Activated naive CD8-positive, alpha-beta T cell treated with anti-CD3 and anti-CD28 coated beads for 36 hours (primary cell): ENCODE data around the gene KBTBD2. TPM values are rescaled to one million over a fixed set of nuclear protein-coding genes. Genes with fewer than 3 reads are reported as not detected.
"Not testable (repeated sequence)": the region's sequence is repeated elsewhere in the genome, so short reads cannot be mapped to it uniquely, and the experiment has no call there.

Experiments
- DNase-seq: peaks from one replicate; pipeline ENCODE4 v3.0.0; 2021
- H3K27ac Mint-ChIP-seq: one replicate; pipeline ENCODE4 v1.8.0; 2022; ENCODE audit warnings: mild to moderate bottlenecking, moderate library complexity, mixed read lengths
- H3K27me3 Mint-ChIP-seq: one replicate; pipeline ENCODE4 v1.8.0; 2022; ENCODE audit warnings: mild to moderate bottlenecking, mixed read lengths
- H3K36me3 Mint-ChIP-seq: one replicate; pipeline ENCODE4 v1.8.0; 2021; ENCODE audit warnings: mild to moderate bottlenecking, mixed read lengths
- H3K4me1 Mint-ChIP-seq: one replicate; pipeline ENCODE4 v1.8.0; 2021; ENCODE audit warnings: mixed read lengths
- H3K4me3 Mint-ChIP-seq: one replicate; pipeline ENCODE4 v1.8.0; 2022; ENCODE audit warnings: mild to moderate bottlenecking, moderate library complexity, mixed read lengths
- H3K9me3 Mint-ChIP-seq: one replicate; pipeline ENCODE4 v1.8.0; 2022; ENCODE audit warnings: mixed read lengths
- total RNA-seq, 2 experiments: library from RNA; stranded (reverse); gene quantifications; one replicate each; pipeline ENCODE4 v1.2.3, GENCODE V29; 2021

Gene KBTBD2
- total RNA-seq, 2 experiments from 2014 or later = 20.9 to 22.7 TPM

DNA sequence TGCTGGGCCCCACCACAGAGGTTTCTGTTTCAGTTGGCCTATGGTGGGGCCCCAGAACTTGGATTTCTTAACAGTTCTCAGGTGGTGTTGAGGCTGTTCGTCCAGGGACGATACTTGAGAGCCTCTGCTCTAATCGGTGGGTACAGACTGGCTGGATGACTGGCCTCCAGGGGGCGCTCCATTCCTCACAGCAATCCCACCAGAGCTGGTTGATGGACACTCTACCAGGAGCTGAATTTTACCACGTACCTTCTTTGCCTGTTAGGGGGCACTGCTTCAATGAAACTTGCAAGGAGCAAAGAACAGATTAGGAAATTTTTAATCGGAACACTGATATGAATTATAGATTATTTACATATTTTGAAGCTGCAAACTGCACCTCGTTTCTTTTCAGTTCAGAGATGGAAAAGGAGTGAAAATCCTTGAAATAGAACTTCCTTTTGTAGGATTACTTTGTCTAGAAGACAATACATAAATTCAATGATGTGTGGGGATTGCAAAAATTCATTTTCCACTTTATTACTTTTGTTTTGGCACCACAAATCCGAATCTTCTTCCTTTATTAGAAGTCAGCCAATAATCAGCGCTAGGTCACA, 44.8 kb downstream of the KBTBD2 start:
- Mint-ChIP-seq H3K27ac (no peak overlapping the region), H3K36me3 (no peaks in the 10 kb centered on the region), H3K4me3 (peak overlapping the region; percentile 20), H3K4me1 (peaks cover 8% of the 10 kb centered on the region), H3K9me3 (no peaks in the 10 kb centered on the region), H3K27me3 (peaks cover 9% of the 10 kb centered on the region)
- peak; percentile 84 for DNase-seq

DNA sequence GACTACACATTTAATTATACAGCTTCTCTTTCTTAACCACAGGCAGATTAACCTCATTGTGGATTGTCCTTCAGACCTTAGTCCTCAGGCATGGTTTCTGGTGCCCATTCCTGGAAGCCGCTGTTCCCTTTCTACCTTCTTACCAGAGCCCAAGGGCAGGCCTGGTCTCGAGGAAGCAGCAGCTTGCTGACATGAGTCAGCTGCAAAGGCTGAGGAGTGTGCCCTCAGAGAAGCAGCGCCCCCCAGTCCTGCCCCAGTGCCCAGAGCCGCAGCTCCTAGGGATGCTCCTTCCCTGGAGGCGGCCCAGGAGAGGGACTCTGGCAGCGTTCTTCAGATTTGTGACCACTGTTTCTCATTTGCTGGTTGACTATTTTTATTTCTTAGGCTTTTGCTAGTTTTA, 46.8 kb downstream of the KBTBD2 start:
- H3K36me3 Mint-ChIP-seq, H3K27ac Mint-ChIP-seq, H3K9me3 Mint-ChIP-seq, H3K27me3 Mint-ChIP-seq, H3K4me1 Mint-ChIP-seq, H3K4me3 Mint-ChIP-seq, DNase-seq: not testable (repeated sequence)

- not testable (repeated sequence) for H3K9me3 Mint-ChIP-seq, H3K4me3 Mint-ChIP-seq
Measured at GRCh38 chr7:32843763-32844162, 47.8 kb downstream of the KBTBD2 start.

GRCh38 chr7:32839846-32840245, 51.7 kb downstream of the KBTBD2 start:
- DNase-seq, H3K27ac Mint-ChIP-seq, H3K36me3 Mint-ChIP-seq, H3K27me3 Mint-ChIP-seq, H3K4me1 Mint-ChIP-seq, H3K4me3 Mint-ChIP-seq, H3K9me3 Mint-ChIP-seq: not testable (repeated sequence)

More at GRCh38 chr7:32843763-32844162, 47.8 kb downstream of the KBTBD2 start:
- not testable (repeated sequence) for H3K27ac Mint-ChIP-seq, H3K36me3 Mint-ChIP-seq, H3K4me1 Mint-ChIP-seq, H3K27me3 Mint-ChIP-seq, DNase-seq

- not testable (repeated sequence) for H3K4me3 Mint-ChIP-seq, DNase-seq, H3K4me1 Mint-ChIP-seq, H3K36me3 Mint-ChIP-seq, H3K27ac Mint-ChIP-seq, H3K9me3 Mint-ChIP-seq
- H3K27me3 Mint-ChIP-seq = peaks cover 13% of the 10 kb centered on the region
Measured at GRCh38 chr7:32828996-32829752, 62.4 kb downstream of the KBTBD2 start.

Other genes with a start within 250 kb of the KBTBD2 start
- under 1 TPM in 1 of 2 experiments, not detected in 1; 0.14 TPM for gene FKBP9, start 65.7 kb upstream of the KBTBD2 start, total RNA-seq
- gene NT5C3A, start 171.0 kb upstream of the KBTBD2 start, total RNA-seq = 10 to 100 TPM; 45.3 to 48.7 TPM
- gene RP9, start 217.6 kb upstream of the KBTBD2 start, total RNA-seq = 10 to 100 TPM; 21.4 to 23.6 TPM
- 1 to 10 TPM; 4.3 to 5.9 TPM for gene BBS9, start 237.8 kb upstream of the KBTBD2 start, total RNA-seq